Hematopoietic multipotent progenitor cell treated with erythropoietin and hydrocortisone succinate and interleukin-3 and kit ligand, for 6 days (in vitro differentiated cells): ENCODE measurements around the gene ALKBH5.

Experiments
- DNase-seq: peaks from one replicate; pipeline ENCODE4 v3.0.0-alpha.2; 2015

ALKBH5 gene

DNA sequence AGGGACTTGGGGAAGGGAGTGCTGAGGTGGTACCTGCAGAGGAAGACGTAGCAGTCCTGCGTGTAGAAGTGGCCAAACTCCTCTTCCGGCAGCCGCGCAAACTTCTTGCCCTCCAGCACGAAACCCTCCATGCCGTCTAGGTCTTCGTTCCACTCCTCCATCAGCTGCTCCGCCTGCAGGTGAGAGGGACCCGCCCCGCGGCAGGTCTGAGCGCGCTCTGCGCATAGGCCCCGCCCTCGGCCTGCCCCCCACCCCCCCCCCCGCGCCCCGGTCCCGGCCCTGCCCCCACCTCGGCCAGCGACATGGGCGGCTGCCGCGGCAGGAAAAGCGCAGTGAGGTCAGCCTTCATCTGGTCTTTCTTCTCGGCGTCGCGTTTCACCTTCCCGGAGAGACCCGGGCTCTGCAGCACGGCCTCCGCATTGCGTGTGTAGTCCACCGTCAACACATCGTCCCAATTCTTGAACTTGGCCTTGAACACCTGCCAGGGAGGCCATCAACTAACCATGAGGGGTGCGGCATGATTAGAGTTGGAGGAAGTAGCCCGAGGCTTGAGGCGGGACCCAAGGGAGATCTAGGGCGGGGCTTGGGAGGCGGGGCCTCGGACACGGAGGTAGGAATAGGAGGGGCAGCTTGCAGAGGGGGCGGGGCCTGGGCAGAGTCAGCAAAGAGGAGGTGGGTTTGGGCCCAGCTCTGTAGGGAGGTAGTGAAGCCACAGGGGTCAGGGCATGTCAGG, 63.4 kb downstream of the ALKBH5 start:
- peak; percentile 76 for DNase-seq

- DNase-seq, result no peak
These were observed 64.0 kb downstream of the ALKBH5 start for GRCh38 chr17:18247613-18248001.

- peak; percentile 88 for DNase-seq
These were observed 64.7 kb downstream of the ALKBH5 start for GRCh38 chr17:18248300-18248731.

GRCh38 chr17:18248811-18249210, 65.2 kb downstream of the ALKBH5 start:
- DNase-seq, result no peak

GRCh38 chr17:18250259-18250658, 66.6 kb downstream of the ALKBH5 start:
- DNase-seq, result no peak

DNA sequence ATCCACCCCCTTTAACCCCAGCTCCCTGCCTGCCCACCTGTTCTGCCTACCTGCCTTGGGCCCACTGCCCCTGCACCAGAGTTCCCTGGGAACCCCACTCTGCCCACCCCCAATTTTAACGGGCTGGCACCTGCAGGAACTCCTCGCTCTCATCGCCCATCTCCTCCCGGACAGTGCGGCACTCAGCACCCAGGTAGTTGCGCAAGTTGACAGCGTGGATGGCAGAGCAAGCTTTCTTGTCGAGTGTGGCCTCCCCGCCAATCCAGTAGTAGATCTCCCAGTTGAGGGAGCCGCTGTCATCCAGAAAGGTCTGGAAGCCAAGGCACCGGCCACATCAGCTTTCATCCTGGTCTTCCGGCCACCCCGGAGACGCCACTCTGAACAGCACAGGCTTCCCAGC, 67.1 kb downstream of the ALKBH5 start:
- DNase-seq, result no peak

DNA sequence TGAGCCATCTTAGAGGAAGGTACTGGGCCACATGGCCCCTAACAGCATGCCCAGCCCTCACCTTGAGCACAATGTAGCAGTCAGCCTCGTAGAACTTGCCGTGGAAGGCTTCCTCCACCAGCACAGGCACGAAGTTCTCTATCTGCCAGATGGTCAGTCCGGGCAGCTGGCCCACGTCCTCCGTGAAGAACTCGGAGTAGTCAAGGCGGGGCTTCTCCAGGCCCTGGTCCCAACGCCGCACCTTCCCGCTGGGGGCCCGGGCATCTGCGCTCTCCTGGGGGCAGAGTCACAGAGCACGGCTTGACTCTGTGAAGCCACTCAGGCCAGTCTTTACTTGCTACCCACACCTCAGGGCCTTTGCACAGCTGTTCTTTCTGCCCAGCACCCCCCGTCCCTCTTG, 67.6 kb downstream of the ALKBH5 start:
- DNase-seq, result no peak

- no peak for DNase-seq
These were observed 68.5 kb downstream of the ALKBH5 start for GRCh38 chr17:18252160-18252559.

DNA sequence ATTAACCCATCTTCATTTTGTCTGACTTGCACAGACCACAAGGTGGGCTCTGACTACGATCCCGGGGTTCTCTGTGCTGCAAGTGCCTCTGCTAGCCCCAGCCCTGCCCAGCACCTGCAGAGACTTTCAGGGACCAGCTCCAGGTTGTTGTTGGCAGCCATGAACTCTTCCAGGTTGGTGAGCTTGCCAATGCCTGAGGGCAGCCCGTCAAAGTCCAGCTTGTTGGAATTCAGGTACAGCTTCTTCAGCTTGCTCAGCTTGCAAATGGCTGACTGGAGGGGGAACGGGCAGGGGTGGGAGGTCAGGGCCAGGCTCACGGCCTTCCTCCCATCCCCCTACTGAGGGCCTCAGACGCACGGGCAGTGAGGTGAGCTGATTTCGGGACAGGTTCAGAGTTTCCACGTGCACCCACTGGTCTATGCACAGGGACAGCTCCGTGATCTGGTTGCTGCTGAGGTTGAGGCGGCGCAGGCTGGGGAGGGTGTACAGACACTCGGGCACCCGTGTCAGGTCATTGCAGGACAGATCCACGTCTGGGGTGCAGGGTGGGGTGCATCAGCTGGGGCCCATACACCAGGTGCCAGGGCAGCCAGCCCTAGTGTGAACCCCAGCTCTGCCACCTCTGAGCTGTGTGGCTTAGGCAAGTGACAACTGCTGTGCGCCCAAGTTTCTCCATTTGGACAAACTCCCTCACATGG, 69.7 kb downstream of the ALKBH5 start:
- DNase-seq, result no peak

- DNase-seq, result no peak
These were observed 70.6 kb downstream of the ALKBH5 start for GRCh38 chr17:18253947-18254821.

DNA sequence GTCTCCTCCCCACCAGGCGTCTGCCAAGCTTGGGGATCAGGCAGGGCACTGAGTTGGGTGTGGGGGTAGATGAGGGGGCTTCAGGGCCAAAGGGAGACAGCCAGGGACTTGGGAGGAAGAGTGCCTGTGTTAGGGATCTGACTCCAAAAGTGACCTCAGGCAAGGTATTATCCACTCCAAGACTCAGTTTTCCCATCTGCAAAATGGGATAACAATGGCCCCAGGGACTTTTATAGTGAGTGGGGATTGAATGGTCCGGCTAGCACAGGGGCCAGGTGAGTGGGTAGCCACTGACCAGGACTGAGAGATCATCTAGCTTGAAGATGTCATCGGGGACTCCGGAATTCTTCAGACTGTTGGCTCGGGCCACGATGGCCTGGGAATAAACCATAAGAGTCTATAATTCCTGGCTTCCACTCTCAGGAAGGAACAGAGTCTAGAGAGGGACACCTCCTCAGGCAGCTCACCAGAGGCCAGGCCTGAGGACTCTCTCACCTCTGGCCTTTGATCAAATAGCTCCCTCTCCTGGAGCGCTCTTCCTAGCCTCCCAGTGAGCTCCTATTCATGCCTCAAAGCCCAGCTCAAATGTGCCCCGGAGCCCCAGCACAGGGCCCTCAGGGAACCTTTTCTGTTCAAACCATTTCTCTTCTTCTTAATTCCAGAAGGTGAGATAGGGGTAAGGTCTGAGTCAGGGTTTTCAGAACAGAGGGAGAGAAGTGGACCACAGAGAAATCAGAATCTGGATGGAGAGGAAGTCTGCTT, 71.4 kb downstream of the ALKBH5 start:
- no peak for DNase-seq

DNA sequence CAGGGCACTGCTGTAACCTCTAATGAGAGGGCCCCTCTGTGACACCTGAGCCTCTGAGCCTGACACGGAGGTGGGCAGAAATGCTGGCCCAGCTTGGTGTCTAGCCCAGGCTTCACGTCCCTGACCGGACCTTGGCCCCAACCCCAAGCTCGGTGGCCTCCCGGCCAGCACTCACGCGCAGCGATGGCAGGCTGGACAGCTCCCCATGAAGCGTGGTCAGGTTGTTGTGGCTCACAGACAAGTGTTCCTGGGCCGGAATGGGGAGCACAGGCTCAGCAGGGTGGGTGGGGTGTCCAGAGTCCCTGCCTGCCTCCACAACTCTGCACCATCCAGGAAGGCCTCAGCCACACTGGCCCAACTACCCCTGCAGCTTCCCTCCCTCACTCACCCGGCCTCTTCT, 72.7 kb downstream of the ALKBH5 start:
- no peak for DNase-seq

- no peak for DNase-seq
These were observed 73.1 kb downstream of the ALKBH5 start for GRCh38 chr17:18256776-18257175.

GRCh38 chr17:18257268-18257981, 73.8 kb downstream of the ALKBH5 start:
- peak; percentile 68 for DNase-seq

DNA sequence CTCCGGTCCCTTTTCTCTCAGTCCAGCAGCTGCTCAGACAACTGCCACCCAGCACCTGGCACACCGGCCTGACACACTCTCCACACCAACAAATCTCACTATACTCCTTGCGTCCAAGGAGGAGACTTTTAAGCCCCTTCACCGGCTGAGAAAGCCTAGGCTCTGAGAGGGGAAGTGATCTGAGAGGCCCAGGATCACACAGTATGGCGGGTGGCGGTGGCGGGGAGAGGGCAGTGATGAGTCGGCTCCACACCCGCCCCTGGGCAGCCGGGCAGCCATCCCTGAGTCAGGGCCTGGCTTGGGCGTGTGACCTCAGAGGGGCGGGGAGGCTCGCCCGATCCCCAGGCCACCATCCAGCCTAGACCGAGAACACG, 74.3 kb downstream of the ALKBH5 start:
- peak; percentile 73 for DNase-seq

DNA sequence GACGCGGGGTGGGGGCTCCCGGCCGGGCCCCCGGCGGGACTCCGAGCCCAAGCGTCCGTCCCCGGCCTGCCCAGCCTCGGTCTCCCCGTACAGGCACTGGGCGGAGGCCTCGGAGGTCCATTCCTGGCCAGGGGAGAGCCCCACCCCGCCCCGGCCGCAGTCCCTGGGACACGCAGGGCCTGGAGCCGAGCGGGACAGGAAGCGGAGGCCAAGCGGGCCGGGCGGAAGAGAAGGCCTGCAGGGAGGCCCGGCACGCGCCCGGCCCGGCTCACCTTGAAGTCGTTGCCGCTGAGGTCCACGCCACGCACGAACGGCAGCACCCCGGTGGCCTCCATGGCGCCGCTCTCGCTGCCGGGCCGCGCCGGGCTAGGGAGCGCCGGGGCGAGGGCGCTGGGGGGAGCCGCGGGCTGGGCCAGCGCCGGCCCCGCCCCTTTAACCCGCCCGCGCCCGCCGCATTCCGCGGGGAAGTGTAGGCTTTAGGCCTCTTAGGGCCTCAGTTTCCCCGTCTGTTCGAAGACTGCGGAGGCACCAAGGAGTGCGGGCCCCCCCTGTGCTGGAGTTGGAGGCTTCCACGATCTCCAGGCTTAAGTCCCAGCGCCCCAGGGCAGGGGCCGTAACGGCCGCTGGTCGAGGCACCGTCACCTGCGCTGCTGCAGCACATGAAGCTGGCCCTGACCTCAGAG, 74.9 kb downstream of the ALKBH5 start, which contains the start of gene FLII:
TSS of gene FLII (minus strand) at position 383 of the 683 bp plus-strand sequence. CDS start at position 335, 48 bp downstream.
- DNase-seq, result peak; percentile 74
